ENCODE data around the gene NHEJ1. TPM values are rescaled to one million over a fixed set of nuclear protein-coding genes. Genes with fewer than 3 reads are reported as not detected.
"Not testable (repeated sequence)": the region's sequence is repeated elsewhere in the genome, so short reads cannot be mapped to it uniquely, and the experiment has no call there.

Gene NHEJ1, protein sequence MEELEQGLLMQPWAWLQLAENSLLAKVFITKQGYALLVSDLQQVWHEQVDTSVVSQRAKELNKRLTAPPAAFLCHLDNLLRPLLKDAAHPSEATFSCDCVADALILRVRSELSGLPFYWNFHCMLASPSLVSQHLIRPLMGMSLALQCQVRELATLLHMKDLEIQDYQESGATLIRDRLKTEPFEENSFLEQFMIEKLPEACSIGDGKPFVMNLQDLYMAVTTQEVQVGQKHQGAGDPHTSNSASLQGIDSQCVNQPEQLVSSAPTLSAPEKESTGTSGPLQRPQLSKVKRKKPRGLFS
- polyA plus RNA-seq (2012; ENCODE audit: insufficient read depth, insufficient read length), result 16.5 TPM

DNA sequence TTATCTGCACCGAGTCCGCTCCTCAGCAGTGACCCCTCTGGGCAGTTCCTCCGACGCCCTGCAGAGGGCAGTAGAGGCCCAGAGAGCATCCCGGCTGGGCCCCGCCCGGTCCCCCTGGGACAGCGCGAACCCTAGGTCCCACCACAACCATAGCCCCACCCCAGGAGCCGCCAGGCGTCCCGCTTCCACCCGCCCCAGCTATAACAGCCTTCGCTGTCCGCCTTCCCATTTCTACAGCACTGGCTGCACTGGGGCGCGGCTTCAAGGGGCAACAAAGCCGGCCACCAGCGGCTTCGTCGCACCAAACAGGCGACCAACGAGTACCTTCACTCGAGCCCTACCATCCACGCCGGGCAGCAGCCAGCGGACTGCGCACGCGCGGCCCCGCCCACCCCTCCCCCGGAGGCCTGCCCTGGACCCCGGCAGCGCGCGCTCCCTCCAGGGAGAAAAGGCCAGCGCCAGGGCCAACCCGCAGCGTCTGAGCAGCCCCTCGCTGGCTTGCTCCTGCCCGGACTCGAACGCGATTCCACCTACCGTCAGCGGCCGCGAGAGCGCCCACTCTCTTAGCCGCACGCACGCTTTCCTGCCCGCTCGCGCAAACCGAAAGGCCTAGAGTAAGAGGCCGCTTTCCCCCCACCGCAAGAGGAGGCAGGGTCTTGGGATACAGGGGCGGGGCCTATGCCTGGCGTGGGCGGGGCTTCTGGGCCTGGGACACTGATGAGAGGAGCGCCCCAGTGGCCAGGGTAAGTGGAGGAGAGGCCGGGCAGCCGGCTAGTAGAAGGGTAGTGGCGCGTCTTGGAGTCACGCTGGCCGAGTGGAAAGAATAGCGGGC lies at the start of gene NHEJ1:
TSS of gene NHEJ1 (minus strand) at position 630 of the 832 bp plus-strand sequence. CDS start 2,453 bp downstream, outside the sequence.
- DNase-seq (ENCODE audit: low read depth, low spot score), result peak; percentile 80
- H3K4me3 ChIP-seq (ENCODE audit: low read length), result peak within 1 kb of the TSS; percentile 69

DNA sequence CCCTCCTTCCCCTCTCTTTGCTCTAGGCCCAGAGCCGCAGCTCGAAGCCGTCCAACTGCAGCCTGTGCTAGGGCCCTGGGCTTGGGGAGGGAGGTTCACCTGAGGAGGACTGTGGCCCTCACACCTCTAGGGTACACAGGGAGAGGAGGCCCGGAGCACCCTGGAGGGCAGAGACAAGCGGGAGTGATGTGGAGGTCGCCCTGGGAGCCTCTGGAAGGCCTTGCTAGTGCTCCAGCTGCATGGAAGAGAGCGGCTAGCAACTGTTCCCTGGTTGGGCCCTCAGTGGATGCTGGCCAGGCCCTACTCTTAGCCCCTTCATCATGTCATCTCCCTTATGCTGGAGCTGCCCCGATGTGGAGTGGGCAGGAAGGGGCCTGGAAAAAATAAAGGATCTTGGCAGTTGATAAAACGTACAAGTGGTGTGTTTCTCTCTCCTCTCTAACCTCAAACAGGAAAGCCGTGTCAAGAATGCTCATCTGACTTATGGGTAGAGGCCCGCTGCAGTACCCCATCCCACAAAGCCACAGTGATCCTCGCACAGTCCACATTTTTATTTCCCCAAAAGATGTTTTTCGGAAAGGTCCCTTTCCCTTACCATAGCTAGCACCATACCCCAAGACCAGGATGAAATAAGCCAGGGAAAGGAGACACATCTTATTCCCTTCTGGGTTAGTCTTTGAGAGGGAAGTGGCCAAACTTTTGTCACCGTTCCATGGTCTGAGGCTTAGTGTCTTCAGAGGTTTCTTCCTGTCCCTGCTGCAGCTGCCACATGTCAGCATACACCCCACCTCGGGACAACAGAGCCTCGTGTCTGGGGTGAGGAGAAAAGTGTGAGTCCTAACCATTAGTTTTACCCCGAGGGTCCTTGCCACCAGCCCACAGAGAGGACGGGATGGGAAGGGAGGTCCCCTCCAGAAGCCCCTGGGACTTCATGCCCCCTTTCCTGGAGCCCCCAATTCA lies 48.9 kb upstream of the NHEJ1 start:
- no peak for DNase-seq (ENCODE audit: low read depth, low spot score)
- no peak overlapping the region for H3K4me3 ChIP-seq (ENCODE audit: low read length)

DNA sequence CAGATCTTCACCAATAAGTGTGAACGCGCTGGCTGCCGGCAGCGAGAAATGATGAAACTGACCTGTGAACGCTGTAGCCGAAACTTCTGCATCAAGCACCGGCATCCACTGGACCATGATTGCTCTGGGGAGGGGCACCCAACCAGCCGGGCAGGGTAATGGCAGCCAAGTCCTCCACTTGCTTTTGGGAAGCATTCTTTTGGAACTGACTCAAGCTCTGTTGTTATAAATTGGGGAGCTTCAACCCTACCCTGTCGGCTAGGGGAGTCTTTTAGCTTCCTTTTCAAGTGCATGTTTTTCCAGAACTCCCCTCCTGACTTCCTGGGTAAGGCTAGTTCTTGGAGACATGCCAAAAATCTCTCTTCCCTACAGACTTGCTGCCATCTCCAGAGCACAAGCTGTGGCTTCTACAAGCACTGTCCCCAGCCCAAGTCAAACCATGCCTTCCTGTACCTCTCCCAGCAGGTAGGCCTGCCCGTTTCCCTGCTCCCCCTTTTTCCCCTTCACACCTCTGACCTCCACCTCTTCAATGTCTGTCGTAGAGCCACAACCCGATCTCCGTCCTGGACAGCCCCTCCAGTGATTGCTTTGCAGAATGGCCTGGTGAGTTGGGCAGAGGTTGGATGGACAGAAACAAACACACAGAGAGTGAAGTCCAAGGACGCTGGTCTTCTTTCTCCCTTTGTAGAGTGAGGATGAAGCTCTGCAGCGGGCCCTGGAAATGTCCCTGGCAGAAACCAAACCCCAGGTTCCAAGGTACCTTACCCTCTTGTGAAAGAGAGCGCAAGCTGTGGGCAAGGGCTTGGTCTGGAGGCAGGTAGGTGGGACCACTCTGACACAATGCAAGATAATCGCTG lies 47.5 kb upstream of the NHEJ1 start:
- no peak overlapping the region for H3K4me3 ChIP-seq (ENCODE audit: low read length)
- no peak for DNase-seq (ENCODE audit: low read depth, low spot score)

DNA sequence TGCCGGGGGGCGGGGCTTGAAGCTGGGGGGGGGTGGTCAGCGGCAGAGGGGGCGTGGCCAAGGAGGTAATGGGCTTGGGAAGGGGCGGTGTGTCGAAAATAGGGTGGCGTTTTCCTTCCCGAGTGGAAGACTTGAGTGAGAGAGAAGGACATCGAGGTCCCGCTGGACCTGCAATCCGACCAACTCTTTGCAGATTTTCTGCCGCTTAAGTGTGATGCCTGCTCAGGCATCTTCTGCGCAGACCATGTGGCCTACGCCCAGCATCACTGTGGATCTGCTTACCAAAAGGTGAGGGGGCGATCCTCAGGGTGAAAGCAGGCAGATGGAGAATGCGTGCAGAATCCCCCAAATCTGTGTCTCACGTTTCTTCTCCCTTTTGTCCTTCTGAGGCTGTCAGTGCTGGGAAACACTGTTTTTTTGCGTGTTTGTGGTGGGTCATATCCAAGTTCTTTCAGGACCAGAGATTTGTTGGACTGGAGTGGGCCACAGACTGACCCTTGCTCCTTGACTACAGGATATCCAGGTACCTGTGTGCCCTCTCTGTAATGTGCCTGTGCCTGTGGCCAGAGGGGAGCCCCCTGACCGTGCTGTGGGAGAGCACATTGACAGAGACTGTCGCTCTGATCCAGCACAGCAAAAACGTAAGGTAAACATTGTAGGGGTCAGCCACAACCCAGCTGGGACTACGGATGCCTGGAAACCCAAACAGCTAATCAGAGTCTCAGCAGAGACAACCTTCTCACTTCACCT lies 46.7 kb upstream of the NHEJ1 start:
- no peak for DNase-seq (ENCODE audit: low read depth, low spot score)
- H3K4me3 ChIP-seq (ENCODE audit: low read length), result peak overlapping the region; percentile 58

DNA sequence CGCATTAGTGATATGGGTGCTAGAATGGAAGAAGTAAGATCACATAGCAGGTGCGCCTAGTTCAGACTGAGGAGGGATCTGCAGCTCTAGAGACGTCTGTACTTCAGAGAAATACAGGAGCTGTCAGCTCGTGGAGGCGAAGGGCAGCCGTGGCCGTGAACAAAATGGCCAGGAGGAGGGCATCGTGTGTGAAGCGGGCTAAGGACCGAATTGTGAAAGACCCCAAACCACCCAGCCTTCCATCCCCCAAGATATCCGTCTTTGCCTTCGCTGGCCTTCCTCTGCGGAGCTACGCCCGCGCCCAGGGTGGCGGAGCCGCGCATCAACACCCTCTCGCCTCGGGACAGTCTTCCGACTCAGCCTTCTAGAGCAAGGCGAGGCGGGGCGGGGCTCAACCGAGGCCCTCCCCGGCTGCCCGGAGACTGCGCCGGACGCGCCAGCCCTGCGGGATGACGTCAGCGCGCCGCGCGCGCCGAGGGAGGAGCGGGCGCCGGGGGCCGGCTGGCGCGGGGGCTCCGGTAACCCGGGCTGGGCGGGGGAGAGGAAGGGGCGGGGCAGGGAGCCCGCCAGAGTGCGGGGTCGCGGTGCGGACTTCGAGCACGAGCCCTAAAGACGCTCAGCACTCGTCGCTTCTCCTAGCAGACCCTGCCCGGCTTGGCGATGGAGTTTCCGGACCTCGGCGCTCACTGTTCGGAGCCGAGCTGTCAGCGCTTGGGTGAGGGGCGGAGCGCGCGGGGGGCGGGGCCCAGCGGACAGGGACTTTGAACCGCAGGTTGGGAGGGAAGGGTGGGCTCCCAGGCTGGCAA lies 45.9 kb upstream of the NHEJ1 start, which contains the start of gene ZFAND2B:
TSS of gene ZFAND2B (plus strand) at position 455 of the 806 bp plus-strand sequence. CDS start at position 661, 206 bp downstream.
- peak; percentile 87 for DNase-seq (ENCODE audit: low read depth, low spot score)
- peak within 1 kb of the TSS; percentile 60 for H3K4me3 ChIP-seq (ENCODE audit: low read length)

DNA sequence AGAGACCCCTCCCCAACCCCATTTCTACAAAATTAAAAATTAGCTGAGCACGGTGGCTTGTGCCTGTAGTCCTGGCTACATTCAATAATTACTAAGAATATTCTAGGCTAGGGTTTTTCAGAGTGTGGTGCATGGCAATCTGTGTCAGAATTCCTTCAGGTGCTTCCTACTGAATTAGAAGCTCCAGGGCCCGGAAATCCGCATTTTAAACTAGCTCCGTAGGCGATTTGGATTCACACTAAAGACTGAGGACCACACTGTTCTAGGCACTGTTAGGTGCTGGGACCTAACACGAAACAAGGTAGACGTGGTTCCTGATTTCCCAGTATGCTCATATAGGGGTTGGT lies 45.3 kb upstream of the NHEJ1 start:
- H3K4me3 ChIP-seq (ENCODE audit: low read length), result peak overlapping the region; percentile 60
- no peak for DNase-seq (ENCODE audit: low read depth, low spot score)

DNA sequence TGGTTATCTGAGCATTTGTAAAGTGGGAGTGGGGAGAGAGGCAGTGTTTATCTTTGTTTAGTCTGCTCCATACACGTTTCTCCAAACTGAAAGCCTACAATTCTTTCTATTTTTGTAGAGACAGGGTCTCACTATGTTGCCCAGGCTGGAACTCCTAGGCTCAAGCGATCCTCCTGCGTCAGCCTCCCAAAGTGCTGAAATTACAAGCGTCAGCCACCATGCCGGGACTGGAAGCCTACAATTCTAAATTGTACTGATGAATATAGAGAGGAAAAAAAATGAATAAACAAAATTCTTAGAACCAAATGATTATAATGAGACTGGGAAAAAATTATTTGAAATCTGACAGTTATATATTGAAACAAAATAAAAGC lies 44.5 kb upstream of the NHEJ1 start:
- no peak overlapping the region for H3K4me3 ChIP-seq (ENCODE audit: low read length)
- DNase-seq (ENCODE audit: low read depth, low spot score), result no peak

DNA sequence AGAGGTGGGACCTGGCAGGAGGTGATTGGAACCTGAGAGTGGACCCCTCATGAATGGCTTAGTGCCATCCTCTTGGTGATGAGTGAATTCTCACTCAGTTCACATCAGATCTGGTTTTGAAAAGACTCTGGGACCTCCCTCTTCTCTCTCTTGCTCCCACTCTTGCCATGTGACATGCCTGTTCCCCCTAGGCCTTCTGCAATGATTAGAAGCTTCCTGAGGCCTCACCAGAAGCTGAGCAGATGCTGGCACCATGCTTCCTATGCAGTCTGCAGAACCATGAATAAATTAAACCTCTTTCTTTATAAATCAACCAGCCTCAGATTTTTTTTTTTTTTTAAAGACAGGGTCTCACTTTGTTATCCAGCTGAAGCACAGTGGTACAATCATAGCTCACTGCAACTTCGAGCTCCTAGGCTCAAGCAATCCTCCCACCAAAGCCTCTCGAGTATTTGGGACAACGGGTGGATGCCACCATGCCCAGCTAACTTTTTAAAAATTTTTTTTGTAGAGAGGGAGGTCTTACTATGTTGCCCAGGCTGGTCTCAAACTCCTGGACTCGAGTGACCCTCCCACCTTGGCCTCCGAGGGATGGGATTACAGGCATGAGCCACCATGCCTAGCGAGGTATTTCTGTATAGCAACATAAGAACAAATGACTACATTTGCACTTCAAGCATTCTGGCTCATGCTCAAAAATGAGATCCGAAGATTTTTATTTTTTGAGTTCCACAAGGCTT lies 44.0 kb upstream of the NHEJ1 start:
- no peak for DNase-seq (ENCODE audit: low read depth, low spot score)
- H3K4me3 ChIP-seq (ENCODE audit: low read length), result no peak overlapping the region

DNA sequence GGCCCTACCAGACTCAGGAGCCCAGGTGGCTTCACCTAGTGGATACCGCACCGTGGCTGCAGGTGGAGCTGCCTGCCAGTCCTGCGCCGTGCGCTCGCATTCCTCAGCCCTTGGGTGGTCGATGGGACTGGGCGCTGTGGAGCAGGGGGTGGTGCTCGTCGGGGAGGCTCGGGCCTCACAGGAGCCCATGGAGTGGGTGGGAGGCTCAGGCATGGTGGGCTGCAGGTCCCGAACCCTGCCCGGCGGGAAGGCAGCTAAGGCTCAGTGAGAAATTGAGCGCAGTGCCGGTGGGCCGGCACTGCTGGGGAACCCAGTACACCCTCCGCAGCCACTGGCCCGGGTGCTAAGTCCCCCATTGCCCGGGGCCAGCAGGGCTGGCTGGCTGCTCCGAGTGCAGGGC lies 40.7 kb upstream of the NHEJ1 start:
- DNase-seq (ENCODE audit: low read depth, low spot score); H3K4me3 ChIP-seq (ENCODE audit: low read length): not testable (repeated sequence)

DNA sequence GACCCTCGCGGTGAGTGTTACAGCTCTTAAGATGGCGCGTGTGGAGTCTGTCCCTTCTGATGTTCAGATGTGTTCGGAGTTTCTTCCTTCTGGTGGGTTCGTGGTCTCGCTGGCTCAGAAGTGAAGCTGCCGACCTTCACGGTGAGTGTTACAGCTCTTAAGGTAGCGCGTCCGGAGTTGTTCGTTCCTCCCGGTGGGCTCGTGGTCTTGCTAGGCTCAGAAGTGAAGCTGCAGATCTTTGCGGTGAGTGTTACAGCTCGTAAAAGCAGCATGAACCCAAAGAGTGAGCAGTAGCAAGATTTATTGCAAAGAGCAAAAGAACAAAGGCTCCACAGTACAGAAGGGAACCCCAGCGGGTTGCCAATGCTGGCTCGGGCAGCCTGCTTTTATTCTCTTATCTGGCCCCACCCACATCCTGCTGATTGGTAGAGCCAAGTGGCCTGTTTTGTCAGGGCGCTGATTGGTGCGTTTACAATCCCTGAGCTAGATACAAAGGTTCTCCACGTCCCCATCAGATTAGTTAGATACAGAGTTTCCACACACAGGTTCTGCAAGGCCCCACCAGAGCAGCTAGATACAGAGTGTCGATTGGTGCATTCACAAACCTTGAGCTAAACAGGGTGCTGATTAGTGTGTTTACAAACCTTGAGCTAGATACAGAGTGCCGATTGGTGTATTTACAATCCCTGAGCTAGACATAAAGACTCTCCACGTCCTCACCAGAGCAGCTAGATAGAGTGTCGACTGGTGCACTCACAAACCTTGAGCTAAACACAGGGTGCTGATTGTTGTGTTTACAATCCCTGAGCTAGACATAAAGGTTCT lies 40.1 kb upstream of the NHEJ1 start:
- peak overlapping the region; percentile 35 for H3K4me3 ChIP-seq (ENCODE audit: low read length)
- DNase-seq (ENCODE audit: low read depth, low spot score), result peak; percentile 79

DNA sequence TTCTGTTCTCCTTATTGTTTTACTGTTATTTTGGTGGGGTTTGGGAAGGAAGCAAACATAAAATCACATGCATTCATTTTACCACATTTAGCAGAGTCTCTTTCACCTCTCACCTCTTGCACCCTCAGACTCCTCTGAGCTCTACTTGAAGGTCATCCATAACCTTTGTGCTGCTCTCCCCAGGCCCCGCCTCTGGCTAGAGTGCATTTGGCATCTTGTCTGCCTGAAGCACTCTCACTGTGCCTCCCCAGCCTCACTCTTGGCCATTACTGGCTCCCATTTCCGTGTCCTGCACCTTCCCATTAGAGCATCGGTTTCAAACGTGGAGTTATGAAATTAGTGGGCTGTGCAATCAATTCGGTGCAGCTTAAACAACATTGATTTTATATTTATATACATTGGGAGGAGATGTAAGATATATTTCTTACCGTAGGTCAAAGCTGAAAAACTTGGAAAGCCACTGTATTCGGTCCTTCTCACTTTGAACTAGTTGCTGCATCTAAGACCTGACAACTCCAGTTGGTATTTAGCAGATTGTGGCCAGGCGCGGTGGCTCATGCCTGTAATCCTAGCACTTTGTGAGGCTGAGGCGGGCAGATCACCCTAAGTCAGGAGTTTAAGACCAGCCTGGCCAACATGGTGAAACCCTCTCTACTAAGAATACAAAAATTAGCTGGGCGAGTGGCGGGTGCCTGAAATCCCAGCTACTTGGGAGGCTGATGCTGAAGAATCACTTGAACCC lies 39.0 kb upstream of the NHEJ1 start:
- no peak for DNase-seq (ENCODE audit: low read depth, low spot score)
- H3K4me3 ChIP-seq (ENCODE audit: low read length), result no peak overlapping the region

DNA sequence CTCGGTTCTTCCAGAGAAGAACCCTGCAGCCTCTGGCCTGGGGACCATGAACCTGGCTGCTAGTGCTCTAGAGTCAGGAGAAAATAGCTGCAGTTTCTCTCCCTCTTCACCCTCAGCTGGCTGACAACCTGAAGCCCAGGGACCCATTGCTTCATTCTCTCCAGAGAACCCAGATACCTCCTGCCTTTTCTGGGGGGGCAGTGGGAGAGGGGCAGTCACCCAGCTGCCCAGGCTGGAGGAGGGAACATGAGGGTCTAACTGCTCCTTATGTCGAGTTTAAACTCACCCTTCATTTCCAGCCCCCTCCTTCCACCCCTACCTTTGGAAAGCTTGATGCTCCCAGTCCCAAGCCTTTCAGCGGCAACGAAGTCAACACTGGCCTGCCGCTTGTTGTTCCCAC lies 38.4 kb upstream of the NHEJ1 start:
- no peak overlapping the region for H3K4me3 ChIP-seq (ENCODE audit: low read length)
- DNase-seq (ENCODE audit: low read depth, low spot score), result no peak

DNA sequence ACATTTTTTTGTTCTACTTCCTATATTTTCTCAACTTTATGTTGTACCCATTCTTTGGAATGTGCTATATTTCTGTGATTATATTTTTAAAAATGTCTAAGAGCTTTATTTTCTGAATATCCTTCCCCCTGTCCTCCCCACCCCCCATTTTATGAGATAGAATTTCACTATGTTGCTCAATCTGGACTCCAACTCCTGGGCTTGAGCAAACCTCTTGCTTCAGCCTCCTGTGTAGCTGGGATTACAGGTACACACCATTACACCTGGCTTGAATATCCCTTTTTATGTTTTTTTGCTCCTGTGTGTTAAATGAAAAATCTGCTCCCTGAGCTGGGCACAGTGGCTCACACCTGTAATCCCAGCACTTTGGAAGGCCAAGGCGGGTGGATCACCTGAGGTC lies 36.8 kb upstream of the NHEJ1 start:
- DNase-seq (ENCODE audit: low read depth, low spot score), result no peak
- no peak overlapping the region for H3K4me3 ChIP-seq (ENCODE audit: low read length)

DNA sequence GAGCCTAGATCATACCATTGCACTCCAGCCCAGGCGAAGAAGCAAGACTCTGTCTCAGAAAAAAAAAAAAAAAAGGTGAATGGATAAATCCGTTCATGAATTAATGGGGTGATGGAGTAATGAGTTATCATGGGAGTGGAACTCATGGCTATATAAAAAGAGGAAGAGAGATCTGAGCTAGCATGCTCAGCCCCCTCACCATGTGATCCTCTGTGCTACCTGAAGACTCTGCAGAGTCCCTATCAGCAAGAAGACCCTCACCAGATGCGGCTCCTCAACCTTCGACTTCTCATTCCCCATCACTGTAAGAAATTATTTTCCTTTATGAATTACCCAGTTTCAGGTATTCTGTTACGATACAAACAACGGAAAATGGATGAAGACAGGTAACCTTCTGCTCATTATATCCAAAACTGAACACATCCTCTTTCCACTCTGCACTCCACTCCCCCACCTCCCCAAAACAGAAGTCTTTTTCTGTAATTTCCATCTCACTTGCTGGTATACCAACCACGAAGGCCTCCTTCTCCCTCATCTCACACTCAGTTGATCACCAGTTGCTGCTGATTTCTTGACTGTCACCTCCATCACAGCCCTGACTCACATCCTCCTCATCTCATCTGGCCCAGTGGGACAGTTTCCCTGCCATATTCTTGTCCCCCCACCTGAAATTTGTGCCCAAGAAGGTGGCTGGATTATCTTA lies 26.3 kb upstream of the NHEJ1 start:
- DNase-seq (ENCODE audit: low read depth, low spot score), result no peak
- no peak overlapping the region for H3K4me3 ChIP-seq (ENCODE audit: low read length)

All from Jurkat, Clone E6-1 (cell line).